Kidney epithelial cell (primary cell): ENCODE data around the gene CACNA2D1. TPM values are rescaled to one million over a fixed set of nuclear protein-coding genes. Genes with fewer than 3 reads are reported as not detected.
A peak's percentile ranks its signal among the peaks of the same experiment; 100 is the strongest.

Experiments
- DNase-seq: peaks from one replicate; pipeline ENCODE4 v3.0.0-alpha.2; 2010; ENCODE audit warnings: low read depth
- H3K27me3 ChIP-seq: 2 replicates; pipeline ENCODE4 v1.6.0; 2011; ENCODE audit warnings: low read length; ENCODE audit not compliant: control insufficient read depth, insufficient read depth
- H3K36me3 ChIP-seq: 2 replicates; pipeline ENCODE4 v1.5.1; 2011; ENCODE audit warnings: low read length; ENCODE audit not compliant: control insufficient read depth, insufficient read depth
- H3K4me3 ChIP-seq: 2 replicates; pipeline ENCODE4 v1.5.1; 2011; ENCODE audit warnings: low read depth, mild to moderate bottlenecking, control low read depth, low read length
- CTCF ChIP-seq: IDR thresholded peaks from 2 replicates; pipeline ENCODE4 v1.5.1; 2011; ENCODE audit warnings: mild to moderate bottlenecking, moderate library complexity, low read length, control low read depth, inconsistent platforms; ENCODE audit not compliant: insufficient read depth, poor library complexity, severe bottlenecking
- total RNA-seq: library from RNA; depleted of rRNA; stranded (reverse); fragments of >200 nt; gene quantifications from 2 replicates; pipeline ENCODE4 v1.2.3, GENCODE V29; 2015

The CACNA2D1 gene
- total RNA-seq, 1 donor from 2014 or later = 5.9 TPM

GRCh38 chr7:82249979-82250378, 193.6 kb downstream of the CACNA2D1 start:
- TF ChIP-seq CTCF = no peak
- no peaks in the 10 kb centered on the region for H3K36me3 ChIP-seq
- DNase-seq = no peak

GRCh38 chr7:82247814-82248433, 195.7 kb downstream of the CACNA2D1 start:
- TF ChIP-seq CTCF = peak; percentile 68
- Histone ChIP-seq H3K4me3 (no peak overlapping the region), H3K36me3 (no peaks in the 10 kb centered on the region), H3K27me3 (no peaks in the 10 kb centered on the region)
- DNase-seq = no peak

More at GRCh38 chr7:82249979-82250378, 193.6 kb downstream of the CACNA2D1 start:
- Histone ChIP-seq H3K27me3 (no peaks in the 10 kb centered on the region), H3K4me3 (no peak overlapping the region)

- H3K27me3 ChIP-seq = no peaks in the 10 kb centered on the region
- no peak for TF ChIP-seq CTCF
- no peak for DNase-seq
- no peaks in the 10 kb centered on the region for H3K36me3 ChIP-seq
- no peak overlapping the region for H3K4me3 ChIP-seq
Measured at GRCh38 chr7:82244947-82245517, 198.5 kb downstream of the CACNA2D1 start.

GRCh38 chr7:82241356-82241755, 202.2 kb downstream of the CACNA2D1 start:
- no peak for DNase-seq
- Histone ChIP-seq H3K27me3 (no peaks in the 10 kb centered on the region), H3K36me3 (no peaks in the 10 kb centered on the region), H3K4me3 (no peak overlapping the region)
- no peak for TF ChIP-seq CTCF

- no peak for TF ChIP-seq CTCF
- Histone ChIP-seq H3K4me3 (no peak overlapping the region), H3K36me3 (no peaks in the 10 kb centered on the region), H3K27me3 (no peaks in the 10 kb centered on the region)
- DNase-seq = no peak
Measured at GRCh38 chr7:82235713-82236112, 207.9 kb downstream of the CACNA2D1 start.
